Calu3 (cell line): ENCODE measurements around the gene RAPSN. TPM values are rescaled to one million over a fixed set of nuclear protein-coding genes. Genes with fewer than 3 reads are reported as not detected.

Source experiments
- BruUV-seq: library from RNA; stranded (reverse); fragments of 400-500 nt; replicated peaks from 2 replicates; lab custom pipeline; 2021; lab: Mats Ljungman, UMichigan
- CTCF ChIA-PET: fragments of 300-600 bp; sonication (Branson Sonifier 250); formaldehyde crosslinking; loops from one replicate; lab custom pipeline; 2022; ENCODE audit warnings: antibody characterized with exemption; lab: Charles Lee
- DNase-seq: peaks from one replicate; pipeline ENCODE4 v3.0.0; 2022
- H3K27ac Mint-ChIP-seq: one replicate; pipeline ENCODE4 v1.8.0; 2022; ENCODE audit warnings: mixed read lengths; ENCODE audit not compliant: unreplicated experiment
- H3K27me3 Mint-ChIP-seq: one replicate; pipeline ENCODE4 v1.8.0; 2022; ENCODE audit warnings: mixed read lengths; ENCODE audit not compliant: unreplicated experiment
- H3K36me3 Mint-ChIP-seq: one replicate; pipeline ENCODE4 v1.8.0; 2022; ENCODE audit warnings: mild to moderate bottlenecking, moderate library complexity, mixed read lengths; ENCODE audit not compliant: insufficient read depth, unreplicated experiment
- H3K4me1 Mint-ChIP-seq: one replicate; pipeline ENCODE4 v1.8.0; 2022; ENCODE audit warnings: mild to moderate bottlenecking, low read depth, mixed read lengths; ENCODE audit not compliant: unreplicated experiment
- H3K4me3 Mint-ChIP-seq: one replicate; pipeline ENCODE4 v1.8.0; 2022; ENCODE audit warnings: mild to moderate bottlenecking, low read depth, moderate library complexity, mixed read lengths; ENCODE audit not compliant: unreplicated experiment
- H3K9me3 Mint-ChIP-seq: one replicate; pipeline ENCODE4 v1.8.0; 2022; ENCODE audit warnings: low read depth, mixed read lengths; ENCODE audit not compliant: unreplicated experiment
- CTCF ChIP-seq: fragments of 200-600 bp; IDR thresholded peaks from one replicate; pipeline ENCODE4 v1.8.0; 2022; ENCODE audit warnings: antibody characterized with exemption; ENCODE audit not compliant: unreplicated experiment
- intact Hi-C: fragments of 100-400 bp; cut with micrococcal nuclease; formaldehyde crosslinking; loops from one replicate; pipeline ENCODE4 v1.10.0; 2022; ENCODE audit not compliant: unreplicated experiment
- total RNA-seq: library from RNA; stranded (reverse); gene quantifications from 2 replicates; pipeline ENCODE4 v1.2.3, GENCODE V29; 2022

The RAPSN gene
- total RNA-seq, 1 experiment from 2014 or later = 1.8 TPM

DNA sequence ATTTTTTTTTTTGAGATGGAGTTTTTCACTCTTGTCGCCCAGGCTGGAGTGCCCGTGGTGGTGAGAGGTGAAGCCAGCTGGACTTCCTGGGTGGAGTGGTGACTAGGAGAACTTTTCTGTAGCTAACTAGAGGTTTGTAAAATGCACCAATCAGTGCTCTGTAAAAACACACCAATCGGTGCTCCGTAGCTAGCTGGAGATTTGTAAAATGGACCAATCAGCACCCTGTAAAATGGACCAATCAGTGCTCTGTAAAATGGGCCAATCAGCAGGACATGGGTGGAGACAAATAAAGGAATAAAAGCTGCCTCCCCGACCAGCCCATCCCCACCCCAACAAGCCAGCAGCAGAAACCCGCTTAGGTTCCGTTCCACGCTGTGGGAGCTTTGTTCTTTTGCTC is 4.4 kb upstream of the RAPSN start:
- CTCF ChIA-PET = no interaction called here
- intact Hi-C loops = loop anchor here (5.0 kb wide), 1 partner anchor 81 kb away; no protein-coding TSS in a partner anchor
- no peak overlapping the region for H3K27ac Mint-ChIP-seq
- BruUV-seq = no TSS peak
- no peaks in the 10 kb centered on the region for H3K4me1 Mint-ChIP-seq
- no peaks in the 10 kb centered on the region for H3K27me3 Mint-ChIP-seq
- no peak for DNase-seq
- peaks cover 37% of the 10 kb centered on the region for H3K36me3 Mint-ChIP-seq
- TF ChIP-seq CTCF = no peak
- H3K9me3 Mint-ChIP-seq = no peaks in the 10 kb centered on the region
- no peak overlapping the region for H3K4me3 Mint-ChIP-seq

DNA sequence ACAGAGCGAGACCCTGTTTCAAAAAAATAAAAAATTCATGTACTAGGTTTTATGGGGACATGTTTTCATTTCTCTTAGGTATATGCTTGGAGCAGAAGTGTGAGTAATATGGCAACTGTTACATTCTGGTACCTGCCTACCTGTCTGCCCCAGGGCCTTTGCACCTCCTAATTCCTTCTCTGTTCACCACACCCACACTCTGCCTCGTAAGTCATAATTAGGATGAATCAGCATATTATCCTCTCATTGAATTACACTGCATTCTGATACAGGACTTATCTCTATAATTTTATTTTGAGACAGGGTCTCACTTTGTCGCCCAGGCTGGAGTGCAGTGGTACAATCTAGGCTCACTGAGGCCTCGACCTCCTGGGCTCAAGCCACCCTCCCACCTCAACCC is 3.1 kb upstream of the RAPSN start:
- TF ChIP-seq CTCF = no peak
- intact Hi-C loops = loop anchor here (5.0 kb wide), 1 partner anchor 80 kb away; no protein-coding TSS in a partner anchor
- CTCF ChIA-PET = no interaction called here
- no TSS peak for BruUV-seq
- no peak overlapping the region for H3K4me3 Mint-ChIP-seq
- H3K36me3 Mint-ChIP-seq = peaks cover 31% of the 10 kb centered on the region
- H3K9me3 Mint-ChIP-seq = no peaks in the 10 kb centered on the region
- DNase-seq = no peak
- no peaks in the 10 kb centered on the region for H3K27me3 Mint-ChIP-seq
- no peaks in the 10 kb centered on the region for H3K4me1 Mint-ChIP-seq
- no peak overlapping the region for H3K27ac Mint-ChIP-seq

DNA sequence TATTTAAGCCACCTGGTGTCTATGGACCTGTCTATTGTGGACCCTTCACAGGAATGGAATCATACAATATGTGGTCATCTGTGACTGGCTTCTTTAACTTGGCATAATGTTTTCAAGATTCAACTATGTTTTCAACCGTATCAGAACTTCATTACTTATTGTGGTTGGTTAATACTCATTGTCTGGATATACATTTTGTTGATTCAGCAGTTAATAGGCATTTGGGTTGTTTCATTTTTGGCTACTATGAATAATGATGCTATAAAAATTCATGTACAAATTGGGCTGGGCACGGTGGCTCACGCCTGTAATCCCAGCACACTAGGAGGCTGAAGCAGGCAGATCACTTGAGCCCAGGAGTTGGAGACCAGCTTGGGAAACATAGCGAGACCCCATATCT is 2.5 kb upstream of the RAPSN start:
- Mint-ChIP-seq H3K9me3 (no peaks in the 10 kb centered on the region), H3K4me3 (no peak overlapping the region), H3K36me3 (peaks cover 31% of the 10 kb centered on the region), H3K27me3 (no peaks in the 10 kb centered on the region), H3K27ac (no peak overlapping the region), H3K4me1 (no peaks in the 10 kb centered on the region)
- BruUV-seq = no TSS peak
- CTCF ChIA-PET = no interaction called here
- intact Hi-C loops = loop anchor here (5.0 kb wide), 1 partner anchor 79 kb away; no protein-coding TSS in a partner anchor
- DNase-seq = no peak
- TF ChIP-seq CTCF = no peak

DNA sequence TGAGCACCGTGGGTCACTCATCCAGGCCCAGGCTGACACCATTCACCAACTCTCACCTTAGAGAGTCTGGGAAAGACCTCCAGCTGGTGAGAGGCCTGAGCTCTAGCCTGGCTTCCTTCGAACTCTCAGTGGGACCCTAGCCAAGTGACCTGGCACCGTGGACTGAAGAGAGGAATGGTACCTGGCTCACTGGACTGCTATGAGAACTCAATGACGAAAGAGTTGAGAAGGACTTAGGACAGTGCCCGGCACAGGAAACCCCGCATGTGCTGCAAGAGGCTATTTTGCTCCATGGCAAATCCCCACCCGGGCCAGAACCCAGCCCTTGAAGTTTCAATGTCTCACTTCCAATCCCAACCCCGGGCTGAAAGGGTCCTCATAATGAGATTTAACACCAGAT is 605 bp upstream of the RAPSN start:
- no peaks in the 10 kb centered on the region for H3K4me1 Mint-ChIP-seq
- H3K4me3 Mint-ChIP-seq = no peak overlapping the region
- no peak overlapping the region for H3K27ac Mint-ChIP-seq
- H3K36me3 Mint-ChIP-seq = peaks cover 27% of the 10 kb centered on the region
- DNase-seq = no peak
- CTCF ChIA-PET = no interaction called here
- no peaks in the 10 kb centered on the region for H3K9me3 Mint-ChIP-seq
- no TSS peak for BruUV-seq
- no peak for TF ChIP-seq CTCF
- no peaks in the 10 kb centered on the region for H3K27me3 Mint-ChIP-seq
- intact Hi-C loops = no loop called here
